Trophoblast cell (in vitro differentiated cells and primary cell): Measurements from ENCODE around the gene F5.
A peak's percentile ranks its signal among the peaks of the same experiment; 100 is the strongest.

ENCODE experiments used
- DNase-seq, 2 donors: peaks; one replicate each; pipeline ENCODE4 v3.0.0-alpha.2; 2016
- H2AFZ ChIP-seq: 2 replicates; pipeline ENCODE4 v1.6.1; 2013; ENCODE audit warnings: low read length, moderate library complexity, mild to moderate bottlenecking; ENCODE audit not compliant: insufficient read depth, poor library complexity
- H2AK5ac ChIP-seq: 2 replicates; pipeline ENCODE4 v1.6.1; 2013; ENCODE audit warnings: mild to moderate bottlenecking, low read length
- H2BK120ac ChIP-seq: 2 replicates; pipeline ENCODE4 v1.6.1; 2013; ENCODE audit warnings: low read length, mild to moderate bottlenecking, moderate library complexity; ENCODE audit not compliant: insufficient read depth, poor library complexity
- H2BK12ac ChIP-seq: 2 replicates; pipeline ENCODE4 v1.6.1; 2013; ENCODE audit warnings: mild to moderate bottlenecking, low read length, moderate library complexity
- H2BK5ac ChIP-seq: 2 replicates; pipeline ENCODE4 v1.6.1; 2013; ENCODE audit warnings: low read length, low read depth, moderate library complexity, mild to moderate bottlenecking; ENCODE audit not compliant: poor library complexity
- H3K14ac ChIP-seq: 2 replicates; pipeline ENCODE4 v1.6.1; 2013; ENCODE audit warnings: mild to moderate bottlenecking, low read length
- H3K18ac ChIP-seq: 2 replicates; pipeline ENCODE4 v1.6.1; 2013; ENCODE audit warnings: mild to moderate bottlenecking, low read length
- H3K23ac ChIP-seq: 2 replicates; pipeline ENCODE4 v1.6.1; 2013; ENCODE audit warnings: low read length
- H3K27ac ChIP-seq: 2 replicates; pipeline ENCODE4 v1.5.1; 2013; ENCODE audit warnings: low read depth, mild to moderate bottlenecking, inconsistent platforms, low read length, moderate library complexity
- H3K27me3 ChIP-seq: 2 replicates; pipeline ENCODE4 v1.6.1; 2013; ENCODE audit warnings: inconsistent platforms, mild to moderate bottlenecking, low read length, moderate library complexity; ENCODE audit not compliant: insufficient read depth
- H3K36me3 ChIP-seq, 2 experiments: 1 replicate in 1 of 2; 2 replicates in 1 of 2; pipeline ENCODE4 v1.6.1; 2013; ENCODE audit warnings: low read length in 2 of 2, mild to moderate bottlenecking in 2 of 2, moderate library complexity in 1 of 2; ENCODE audit not compliant: insufficient read depth in 2 of 2, control insufficient read depth in 1 of 2
- H3K4ac ChIP-seq: 2 replicates; pipeline ENCODE4 v1.6.1; 2013; ENCODE audit warnings: low read depth, mild to moderate bottlenecking, low read length, moderate library complexity
- H3K4me1 ChIP-seq, 2 experiments: 1 replicate in 1 of 2; 2 replicates in 1 of 2; pipeline ENCODE4 v1.6.1; 2013; ENCODE audit warnings: low read length in 2 of 2, mild to moderate bottlenecking in 2 of 2, moderate library complexity in 1 of 2; ENCODE audit not compliant: insufficient read depth in 2 of 2, control insufficient read depth in 1 of 2
- H3K4me2 ChIP-seq: 2 replicates; pipeline ENCODE4 v1.6.1; 2013; ENCODE audit warnings: inconsistent platforms, mild to moderate bottlenecking, low read length, moderate library complexity
- H3K4me3 ChIP-seq: 2 replicates; pipeline ENCODE4 v1.5.1; 2013; ENCODE audit warnings: mild to moderate bottlenecking, low read depth, low read length, inconsistent platforms
- H3K79me1 ChIP-seq: one replicate; pipeline ENCODE4 v1.6.1; 2013; ENCODE audit warnings: low read length
- H3K79me2 ChIP-seq: 2 replicates; pipeline ENCODE4 v1.6.1; 2013; ENCODE audit warnings: low read length, mild to moderate bottlenecking; ENCODE audit not compliant: control insufficient read depth, insufficient read depth, poor library complexity
- H3K9ac ChIP-seq: 2 replicates; pipeline ENCODE4 v1.6.1; 2013; ENCODE audit warnings: mild to moderate bottlenecking, low read length
- H3K9me3 ChIP-seq: 2 replicates; pipeline ENCODE4 v1.6.1; 2013; ENCODE audit warnings: low read depth, mild to moderate bottlenecking, control low read depth, inconsistent platforms, low read length; ENCODE audit not compliant: insufficient read depth
- H4K12ac ChIP-seq: 2 replicates; pipeline ENCODE4 v1.6.1; 2013; ENCODE audit warnings: low read depth, mild to moderate bottlenecking, low read length, moderate library complexity
- H4K8ac ChIP-seq: 2 replicates; pipeline ENCODE4 v1.6.1; 2013; ENCODE audit warnings: low read depth, mild to moderate bottlenecking, low read length, moderate library complexity
- H4K91ac ChIP-seq: one replicate; pipeline ENCODE4 v1.6.1; 2013; ENCODE audit warnings: low read depth, mild to moderate bottlenecking, low read length, moderate library complexity
- WGBS: extraction: QIAGEN DNeasy Blood & Tissue Kit; methylation state at CpG from one replicate; pipeline ENCODE4 v1.1.7; 2013; ENCODE audit warnings: missing lambda C conversion rate; ENCODE audit not compliant: insufficient read length, insufficient coverage; ENCODE audit errors: extremely low coverage; 5-methylcytosine and 5-hydroxymethylcytosine counted together

F5 gene

DNA sequence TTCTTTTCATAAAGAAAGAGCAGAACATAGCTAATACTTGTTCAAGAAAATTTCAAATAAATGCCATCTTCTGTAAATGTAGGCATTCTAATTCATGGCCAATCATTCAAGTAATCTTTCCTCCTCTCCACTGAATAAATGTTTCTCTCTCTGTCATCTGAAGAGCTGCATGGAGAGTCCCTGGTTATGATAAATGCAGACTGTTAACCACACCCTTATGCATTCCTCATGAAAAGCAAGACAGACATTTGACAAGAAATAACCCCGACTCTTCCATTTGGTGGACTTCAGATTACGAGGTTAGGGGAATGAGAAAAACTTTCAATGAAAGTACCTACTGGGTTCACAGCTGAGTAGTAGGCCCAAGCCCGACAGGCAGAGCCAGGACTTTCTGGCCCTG is 55.8 kb downstream of the F5 start:
- Histone ChIP-seq H3K9ac (no peak overlapping the region), H3K36me3 (no peaks in the 10 kb centered on the region), H3K18ac (no peak overlapping the region), H4K12ac (no peak overlapping the region), H2BK5ac (no peak overlapping the region), H3K4me2 (no peak overlapping the region), H2BK12ac (peak overlapping the region; percentile 89), H2AK5ac (no peak overlapping the region), H3K4ac (peak overlapping the region; percentile 76), H3K9me3 (no peaks in the 10 kb centered on the region), H2AFZ (no peak overlapping the region), H3K27ac (no peak overlapping the region), H4K8ac (no peak overlapping the region), H3K79me2 (no peaks in the 10 kb centered on the region), H3K79me1 (peaks cover 6% of the 10 kb centered on the region), H2BK120ac (no peak overlapping the region), H3K27me3 (no peaks in the 10 kb centered on the region), H3K4me3 (no peak overlapping the region), H3K23ac (no peak overlapping the region), H3K4me1 (peaks cover 2 to 10% of the 10 kb centered on the region in 2 experiments), H4K91ac (no peak overlapping the region), H3K14ac (no peak overlapping the region)
- no CpG with 5 or more reads among the region's 3 CpGs for WGBS
- DNase-seq, result no peak

DNA sequence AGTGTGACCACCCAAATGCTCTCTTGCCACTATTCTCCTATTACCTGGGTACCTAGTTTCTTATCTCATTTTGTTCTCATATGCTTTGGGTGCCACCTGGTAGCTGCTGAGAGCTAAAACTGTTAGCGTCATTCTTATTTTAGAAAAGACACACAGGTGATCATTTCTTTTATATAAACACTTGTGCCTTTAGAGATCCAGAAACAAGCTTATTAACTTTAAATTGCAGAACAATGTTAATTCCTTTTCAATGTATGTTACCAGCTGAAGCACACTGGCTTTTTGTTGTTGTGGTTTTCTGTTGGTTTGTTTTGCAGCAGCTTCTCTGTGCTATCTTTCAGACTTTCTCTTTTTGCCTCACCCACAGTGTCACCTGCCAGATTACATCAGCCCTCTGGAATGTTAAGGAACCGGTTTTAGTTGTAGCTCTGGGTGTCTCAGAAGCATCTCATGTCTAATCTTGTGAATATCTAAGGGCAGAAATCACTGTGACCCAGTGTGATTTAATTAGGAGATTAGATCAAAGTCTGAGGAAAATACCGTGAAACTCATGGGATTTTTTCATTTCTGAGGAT is 57.1 kb downstream of the F5 start:
- Histone ChIP-seq H3K79me2 (no peaks in the 10 kb centered on the region), H2BK12ac (no peak overlapping the region), H3K18ac (no peak overlapping the region), H2AFZ (no peak overlapping the region), H3K27ac (peak overlapping the region; percentile 67), H4K91ac (no peak overlapping the region), H4K8ac (no peak overlapping the region), H4K12ac (no peak overlapping the region), H2AK5ac (no peak overlapping the region), H3K4ac (no peak overlapping the region), H3K4me3 (no peak overlapping the region), H3K36me3 (no peaks in the 10 kb centered on the region), H3K9me3 (no peaks in the 10 kb centered on the region), H2BK5ac (peak overlapping the region; percentile 2), H3K23ac (no peak overlapping the region), H2BK120ac (peak overlapping the region; percentile 81), H3K79me1 (peaks cover 6% of the 10 kb centered on the region), H3K14ac (no peak overlapping the region), H3K4me2 (peak overlapping the region; percentile 49), H3K27me3 (no peaks in the 10 kb centered on the region), H3K9ac (no peak overlapping the region), H3K4me1 (peaks cover 2 to 10% of the 10 kb centered on the region in 2 experiments)
- WGBS, result no CpG with 5 or more reads among the region's 3 CpGs
- peak; percentile 93 to 100 for DNase-seq

GRCh38 chr1:169528215-169529067 is 57.8 kb downstream of the F5 start:
- Histone ChIP-seq H3K4me1 (peaks cover 2 to 10% of the 10 kb centered on the region in 2 experiments), H4K8ac (no peak overlapping the region), H3K9me3 (no peaks in the 10 kb centered on the region), H3K79me2 (no peaks in the 10 kb centered on the region), H3K27me3 (no peaks in the 10 kb centered on the region), H2AK5ac (no peak overlapping the region), H3K27ac (peak overlapping the region; percentile 24), H3K79me1 (peaks cover 6% of the 10 kb centered on the region), H2BK5ac (peak overlapping the region; percentile 2), H3K14ac (peak overlapping the region; percentile 7), H3K9ac (no peak overlapping the region), H3K4me3 (no peak overlapping the region), H3K4ac (no peak overlapping the region), H3K36me3 (no peaks in the 10 kb centered on the region), H3K18ac (no peak overlapping the region), H3K4me2 (peak overlapping the region; percentile 49), H4K12ac (no peak overlapping the region), H3K23ac (no peak overlapping the region), H2BK12ac (peak overlapping the region; percentile 21), H2AFZ (no peak overlapping the region), H4K91ac (peak overlapping the region; percentile 8), H2BK120ac (peak overlapping the region; percentile 81)
- no peak for DNase-seq
- no CpG with 5 or more reads among the region's 9 CpGs for WGBS

- peak overlapping the region; percentile 21 for H2BK12ac ChIP-seq
- H2BK5ac ChIP-seq, result no peak overlapping the region
- no peaks in the 10 kb centered on the region for H3K79me2 ChIP-seq
- H3K23ac ChIP-seq, result no peak overlapping the region
- WGBS, result no CpG with 5 or more reads among the region's 5 CpGs
- H2AFZ ChIP-seq, result no peak overlapping the region
- H3K9me3 ChIP-seq, result no peaks in the 10 kb centered on the region
- no peak overlapping the region for H4K8ac ChIP-seq
- H3K4ac ChIP-seq, result no peak overlapping the region
- no peak overlapping the region for H4K12ac ChIP-seq
- no peak overlapping the region for H3K4me3 ChIP-seq
- no peak overlapping the region for H3K18ac ChIP-seq
- H3K9ac ChIP-seq, result no peak overlapping the region
- peaks cover 6% of the 10 kb centered on the region for H3K79me1 ChIP-seq
- peaks cover 2 to 10% of the 10 kb centered on the region in 2 experiments for H3K4me1 ChIP-seq
- peak overlapping the region; percentile 26 for H4K91ac ChIP-seq
- H3K36me3 ChIP-seq, result no peaks in the 10 kb centered on the region
- peak in 1 of 2 donors; percentile 31 for DNase-seq
- peak overlapping the region; percentile 7 for H3K14ac ChIP-seq
- H2BK120ac ChIP-seq, result no peak overlapping the region
- H3K27ac ChIP-seq, result no peak overlapping the region
- peak overlapping the region; percentile 44 for H2AK5ac ChIP-seq
- no peak overlapping the region for H3K4me2 ChIP-seq
- H3K27me3 ChIP-seq, result no peaks in the 10 kb centered on the region
Observed at GRCh38 chr1:169527451-169528214, 58.6 kb downstream of the F5 start.
